Mammary epithelial cell (primary cell): ENCODE data around the gene ARHGAP20.

Experiments
- CTCF ChIP-seq, 2 donors: IDR thresholded peaks in 1 of 2; conservative IDR thresholded peaks in 1 of 2; 2 replicates each; pipeline ENCODE4 v1.5.1; 2011 to 2012; ENCODE audit warnings: inconsistent platforms in 2 of 2, low read length in 2 of 2, mild to moderate bottlenecking in 2 of 2, control low read depth in 1 of 2, low read depth in 1 of 2; ENCODE audit not compliant: insufficient read depth in 1 of 2; ENCODE audit errors: extremely low read depth in 1 of 2
- EZH2 ChIP-seq: IDR thresholded peaks from 2 replicates; pipeline ENCODE4 v1.6.1; 2012; ENCODE audit warnings: low read length, inconsistent platforms, borderline replicate concordance

GRCh38 chr11:110715541-110715940, 3.3 kb upstream of the ARHGAP20 start:
- no peak for TF ChIP-seq CTCF (conservative IDR thresholded peaks at IDR 0.05 in 1 of 2, IDR thresholded peaks at IDR 0.05 in 1 of 2; ENCODE audit: extremely low read depth in 1 of 2, insufficient read depth in 1 of 2, low read depth in 1 of 2, low read length in 2 of 2)
- TF ChIP-seq EZH2: no peak
